ENCODE measurements around the gene AURKB.

DNA sequence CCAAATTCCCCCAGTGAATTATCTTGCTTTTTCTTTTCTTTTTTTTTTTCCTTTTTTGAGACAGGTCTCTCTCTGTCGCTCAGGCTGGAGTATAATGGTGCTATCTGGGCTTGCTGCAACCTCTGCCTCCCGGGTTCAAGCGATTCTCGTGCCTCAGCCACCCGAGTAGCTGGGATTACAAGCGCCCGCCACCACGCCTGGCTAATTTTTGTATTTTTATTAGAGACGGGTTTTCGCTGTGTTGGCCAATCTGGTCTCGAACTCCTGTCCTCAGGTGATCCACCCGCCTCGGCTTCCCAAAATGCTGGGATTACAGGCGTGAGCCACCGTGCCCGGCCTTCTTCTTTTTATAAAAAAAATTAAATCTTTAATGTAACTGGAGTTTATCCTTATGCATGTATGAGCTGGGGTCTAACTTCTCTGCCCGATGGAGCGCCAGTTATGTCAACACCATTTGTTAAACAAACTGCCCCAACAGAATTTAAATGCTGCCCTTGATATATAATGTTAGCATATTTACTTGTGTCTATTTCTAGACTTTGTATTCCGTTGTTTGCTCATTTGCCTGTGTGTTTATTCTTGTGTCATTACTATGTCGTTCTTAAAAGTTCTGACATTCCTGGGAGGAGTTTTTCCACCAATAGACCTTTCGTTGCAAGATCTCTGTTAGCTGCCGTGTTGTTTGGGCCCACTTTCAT is 535 bp upstream of the AURKB start:
- TF ChIP-seq CTCF (conservative IDR thresholded peaks at IDR 0.05) (no peak), EZH2 (IDR thresholded peaks at IDR 0.05; ENCODE audit: low read depth) (no peak)
